ENCODE measurements around the gene HDAC1. TPM values are rescaled to one million over a fixed set of nuclear protein-coding genes. Genes with fewer than 3 reads are reported as not detected.
A peak's percentile ranks its signal among the peaks of the same experiment; 100 is the strongest.

The HDAC1 gene
- 10 to 100 TPM; 78.2 to 96.8 (median 85.0) TPM for total RNA-seq

GRCh38 chr1:32291708-32292538 lies at the start of gene HDAC1:
TSS of gene HDAC1 (plus strand) at chr1:32292083. CDS start at chr1:32292170, 87 bp downstream.
- peaks cover 0 to 14% of the 10 kb centered on the region in 2 donors for H3K4me1 ChIP-seq
- DNase-seq: peak; percentile 99
- no peaks in the 10 kb centered on the region for H3K36me3 ChIP-seq
- 1 to 2% methylated on average over 33 to 35 of the region's 67 CpGs for WGBS, 2 donors
- peak within 1 kb of the TSS; percentile 78 to 98 (median 91) for H3K4me3 ChIP-seq (replicated peaks in 1 of 3)
- H3K27me3 ChIP-seq: no peaks in the 10 kb centered on the region
- intact Hi-C loops (cut with DNase I): loop anchor here (10.0 kb wide), 1 partner anchor 57 kb away; no protein-coding TSS in a partner anchor
- H3K27ac ChIP-seq: peak within 1 kb of the TSS; percentile 78 to 91 (median 79)
- TF ChIP-seq POLR2A (IDR thresholded peaks at IDR 0.05): peak; percentile 13 to 75
- TF ChIP-seq CTCF (IDR thresholded peaks at IDR 0.05): peak in 1 of 6 experiments; percentile 3
- no peaks in the 10 kb centered on the region for H3K9me3 ChIP-seq

- H3K9me3 ChIP-seq: no peaks in the 10 kb centered on the region
- peak overlapping the region in 1 of 3 donors; percentile 95 for H3K27ac ChIP-seq
- no peak for TF ChIP-seq POLR2A (IDR thresholded peaks at IDR 0.05)
- TF ChIP-seq CTCF (IDR thresholded peaks at IDR 0.05): no peak
- no peak overlapping the region for H3K4me3 ChIP-seq (replicated peaks in 1 of 3)
- peaks cover 15 to 40% of the 10 kb centered on the region in 2 donors for H3K4me1 ChIP-seq
- 33 to 38% methylated on average over 6 to 7 of the region's 7 CpGs for WGBS, 2 donors
- intact Hi-C loops (cut with DNase I): no loop called here
- no peak for DNase-seq
- H3K36me3 ChIP-seq: no peaks in the 10 kb centered on the region
- H3K27me3 ChIP-seq: no peaks in the 10 kb centered on the region
Measured at GRCh38 chr1:32242341-32242851, 49.5 kb upstream of the HDAC1 start.

- H3K27me3 ChIP-seq: no peaks in the 10 kb centered on the region
- H3K4me1 ChIP-seq: peaks cover 12 to 48% of the 10 kb centered on the region in 2 donors
- TF ChIP-seq CTCF (IDR thresholded peaks at IDR 0.05): no peak
- TF ChIP-seq POLR2A (IDR thresholded peaks at IDR 0.05): no peak
- DNase-seq: no peak
- no peaks in the 10 kb centered on the region for H3K9me3 ChIP-seq
- H3K36me3 ChIP-seq: no peaks in the 10 kb centered on the region
- intact Hi-C loops (cut with DNase I): no loop called here
- no peak within 1 kb of the TSS for H3K4me3 ChIP-seq (replicated peaks in 1 of 3)
- WGBS, 2 donors: 61 to 72% methylated on average over 3 of the region's 3 CpGs
- H3K27ac ChIP-seq: peak within 1 kb of the TSS; percentile 27 to 74 (median 74)
Measured at GRCh38 chr1:32246888-32247273, 45.0 kb upstream of the HDAC1 start, which contains the start of gene FAM167B. TSS of gene FAM167B (plus strand) at chr1:32247222. CDS start at chr1:32247422, 200 bp downstream.

- H3K4me3 ChIP-seq (replicated peaks in 1 of 3): no peak overlapping the region
- DNase-seq: peak; percentile 70 to 73
- H3K27ac ChIP-seq: peak overlapping the region; percentile 27 to 74 (median 74)
Measured at GRCh38 chr1:32247452-32247851, 44.4 kb upstream of the HDAC1 start.

More at GRCh38 chr1:32247452-32247851, 44.4 kb upstream of the HDAC1 start:
- intact Hi-C loops (cut with DNase I): no loop called here
- Histone ChIP-seq H3K9me3 (no peaks in the 10 kb centered on the region), H3K4me1 (peaks cover 14 to 47% of the 10 kb centered on the region in 2 donors), H3K36me3 (no peaks in the 10 kb centered on the region), H3K27me3 (no peaks in the 10 kb centered on the region)
- WGBS, 2 donors: 23 to 71% methylated on average over 4 to 8 of the region's 12 CpGs
- TF ChIP-seq CTCF (IDR thresholded peaks at IDR 0.05) (no peak), POLR2A (IDR thresholded peaks at IDR 0.05) (no peak)
